Pancreas (tissue), 10 donors: ENCODE measurements around the gene FMO5. TPM values are rescaled to one million over a fixed set of nuclear protein-coding genes. Genes with fewer than 3 reads are reported as not detected.

ENCODE experiments used
- ATAC-seq, 4 donors: fragments of 200-7000 bp; cut with Tn5 transposase; one replicate each; pipeline versions ENCODE4 v1.8.0 to v1.9.1; 2020; ENCODE audit warnings: mild to moderate bottlenecking in 4 of 4, moderate library complexity in 4 of 4
- DNase-seq, 6 donors: peaks; one replicate each; pipeline ENCODE4 v3.0.0-alpha.2; 2020
- FAIRE-seq: peaks from 2 replicates; lab custom pipeline; 2012; peaks lifted over from hg19 to GRCh38; lab: Jason Lieb, UNC
- H3K27ac ChIP-seq, 4 donors: fragments of 200-600 bp; sonication (generic); 1 replicate in 3 of 4; 2 replicates in 1 of 4; pipeline versions ENCODE4 v1.5.0 to v1.8.0; 2020
- H3K27me3 ChIP-seq, 4 donors: fragments of 200-600 bp; one replicate each; pipeline ENCODE4 v1.8.0; 2021
- H3K36me3 ChIP-seq, 3 donors: fragments of 200-600 bp; sonication (generic) in 1 of 3; one replicate each; pipeline versions ENCODE4 v1.5.0 to v1.8.0; 2020 to 2021
- H3K4me1 ChIP-seq, 3 donors: fragments of 200-600 bp; one replicate each; pipeline ENCODE4 v1.8.0; 2021
- H3K4me3 ChIP-seq, 4 donors: fragments of 200-600 bp; sonication (generic) in 2 of 4; one replicate each; pipeline versions ENCODE4 v1.5.0 to v1.8.0; 2020 to 2021
- H3K9me3 ChIP-seq, 4 donors: fragments of 200-600 bp; one replicate each; pipeline ENCODE4 v1.8.0; 2021
- WGBS, 2 donors: extraction: QIAGEN DNeasy Blood & Tissue Kit; methylation state at CpG; one replicate each; pipeline ENCODE4 v1.1.7; 2013; 5-methylcytosine and 5-hydroxymethylcytosine counted together
- intact Hi-C, 3 donors: fragments of 100-400 bp; cut with DNase I; formaldehyde crosslinking; loops; one replicate each; pipeline versions ENCODE4 v1.11.1 to v1.14.2; 2022
- polyA plus RNA-seq, 2 donors: library from polyadenylated mRNA; stranded (reverse); fragments of 200-250 nt; gene quantifications; one replicate each; pipeline ENCODE4 v1.2.3, GENCODE V29; 2013
- total RNA-seq, 6 donors: library from RNA; stranded (reverse); fragmentation: NEBNext Ultra II Directional in 4 of 6; extraction: Animal tissue kit (Norgen Biotek cat#: 25700) in 4 of 6; gene quantifications; one replicate each; pipeline versions ENCODE4 v1.2.1 to v1.2.4, GENCODE V29; 2021 to 2023
- TF ChIP-seq, protein P1 (sequence below), 4 donors: fragments of 200-600 bp; sonication (generic) in 3 of 4; IDR thresholded peaks; one replicate each; pipeline versions ENCODE4 v1.5.0 to v1.8.0; 2021; ENCODE audit warnings: antibody characterized with exemption in 4 of 4
- donor health status: healthy with polysubstance abuse.
- donor health status: DM: no; HTN: no; CAD: no; lungs with moderate emphysema.
- donor health status: DM: no; HTN: no; CAD: no.
- donor health status: control.
- donor health status: control.
- donor health status: Bipolar disorder and iron deficiency.
- donor health status: DM: yes; HTN: yes; CAD: no.
- donor health status: DM: no; HTN: no; CAD: no.
- donor health status: DM: no; HTN: no; CAD: no.
- donor health status: DM: yes; HTN: yes; CAD: no.

The FMO5 gene
- total and polyA plus RNA-seq, 8 donors = 7.5 to 32.5 (median 14.6) TPM

DNA sequence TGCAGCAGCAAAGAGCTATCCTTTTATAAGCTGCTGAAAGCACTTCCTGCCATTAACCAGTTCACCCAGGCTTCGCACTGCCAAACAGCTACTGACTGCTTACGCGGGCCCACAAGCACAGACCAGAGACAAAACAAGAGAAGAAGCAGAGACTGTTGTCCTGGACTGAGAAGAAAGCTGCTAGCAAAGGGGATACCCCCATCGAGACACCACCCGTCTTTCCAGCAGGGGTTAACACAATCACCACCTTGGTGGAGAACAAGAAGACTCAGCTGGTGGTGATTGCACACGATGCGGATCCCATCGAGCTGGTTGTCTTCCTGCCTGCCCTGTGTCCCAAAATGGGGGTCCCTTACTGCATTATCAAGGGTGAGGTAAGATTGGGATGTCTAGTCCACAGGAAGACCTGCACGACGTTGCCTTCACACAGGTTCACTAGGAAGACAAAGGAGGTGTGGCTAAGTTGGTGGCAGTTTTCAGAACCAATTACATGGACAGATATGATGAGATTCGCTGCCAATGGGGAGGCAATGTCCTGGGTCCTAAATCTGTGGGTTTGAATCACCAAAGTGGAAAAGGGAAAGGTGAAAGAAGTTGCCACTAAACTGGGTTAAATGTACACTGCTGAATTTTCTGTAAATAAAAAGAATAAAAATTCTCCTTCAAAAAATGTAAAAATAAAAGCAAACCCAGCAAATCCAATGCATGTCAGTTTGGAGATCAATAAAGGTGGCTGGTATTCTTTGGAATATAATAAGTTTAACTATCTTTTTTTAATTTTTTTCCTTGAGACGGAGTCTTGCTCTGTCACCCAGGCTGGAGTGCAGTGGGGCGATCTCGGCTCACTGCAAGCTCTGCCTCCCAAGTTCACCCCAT, 1.2 kb downstream of the FMO5 start:
- Histone ChIP-seq H3K27me3 (no peaks in the 10 kb centered on the region), H3K9me3 (no peaks in the 10 kb centered on the region), H3K4me3 (peak overlapping the region in 3 of 4 donors; percentile 49 to 55 (median 50)), H3K36me3 (peaks cover 0 to 2% (median 0%) of the 10 kb centered on the region in 3 donors), H3K27ac (peak overlapping the region in 2 of 4 donors; percentile 74 to 87), H3K4me1 (peaks cover 0 to 11% (median 7%) of the 10 kb centered on the region in 3 donors)
- FAIRE-seq = no peak
- DNase-seq = no peak
- intact Hi-C loops = no loop called here
- TF ChIP-seq, protein P1, sequence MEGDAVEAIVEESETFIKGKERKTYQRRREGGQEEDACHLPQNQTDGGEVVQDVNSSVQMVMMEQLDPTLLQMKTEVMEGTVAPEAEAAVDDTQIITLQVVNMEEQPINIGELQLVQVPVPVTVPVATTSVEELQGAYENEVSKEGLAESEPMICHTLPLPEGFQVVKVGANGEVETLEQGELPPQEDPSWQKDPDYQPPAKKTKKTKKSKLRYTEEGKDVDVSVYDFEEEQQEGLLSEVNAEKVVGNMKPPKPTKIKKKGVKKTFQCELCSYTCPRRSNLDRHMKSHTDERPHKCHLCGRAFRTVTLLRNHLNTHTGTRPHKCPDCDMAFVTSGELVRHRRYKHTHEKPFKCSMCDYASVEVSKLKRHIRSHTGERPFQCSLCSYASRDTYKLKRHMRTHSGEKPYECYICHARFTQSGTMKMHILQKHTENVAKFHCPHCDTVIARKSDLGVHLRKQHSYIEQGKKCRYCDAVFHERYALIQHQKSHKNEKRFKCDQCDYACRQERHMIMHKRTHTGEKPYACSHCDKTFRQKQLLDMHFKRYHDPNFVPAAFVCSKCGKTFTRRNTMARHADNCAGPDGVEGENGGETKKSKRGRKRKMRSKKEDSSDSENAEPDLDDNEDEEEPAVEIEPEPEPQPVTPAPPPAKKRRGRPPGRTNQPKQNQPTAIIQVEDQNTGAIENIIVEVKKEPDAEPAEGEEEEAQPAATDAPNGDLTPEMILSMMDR (IDR thresholded peaks at IDR 0.05) = no peak
- WGBS, 2 donors = 57 to 71% methylated on average over 14 of the region's 14 CpGs
- ATAC-seq = peak in 1 of 4 donors; percentile 26

DNA sequence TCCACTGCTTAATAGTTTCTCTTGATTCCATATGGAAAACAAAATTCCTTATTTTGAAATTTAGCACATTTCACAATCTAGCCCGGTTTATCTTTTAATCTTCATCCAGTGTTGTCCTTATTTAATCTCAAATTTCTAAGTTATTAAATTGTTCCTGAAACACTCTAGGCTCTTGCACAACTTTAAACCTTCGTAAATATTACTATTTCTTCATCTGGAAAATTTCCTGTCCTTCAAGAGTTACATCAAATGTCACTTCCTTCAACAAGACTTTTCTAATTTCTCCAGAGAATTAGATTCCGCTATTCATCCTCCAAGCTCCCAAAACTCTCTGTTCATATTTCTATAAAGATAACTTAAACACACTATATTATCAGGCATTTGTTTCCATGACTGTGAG, 6.5 kb downstream of the FMO5 start:
- Histone ChIP-seq H3K27me3 (no peaks in the 10 kb centered on the region), H3K27ac (no peak overlapping the region), H3K36me3 (peaks cover 0 to 4% (median 0%) of the 10 kb centered on the region in 3 donors), H3K4me1 (peaks cover 15 to 31% (median 30%) of the 10 kb centered on the region in 3 donors), H3K9me3 (no peaks in the 10 kb centered on the region), H3K4me3 (no peak overlapping the region)
- intact Hi-C loops = no loop called here
- WGBS, 2 donors = 60 to 63% methylated on average over 3 of the region's 3 CpGs
- no peak for ATAC-seq
- DNase-seq = no peak
- no peak for FAIRE-seq
- TF ChIP-seq, protein P1 (IDR thresholded peaks at IDR 0.05) = no peak

DNA sequence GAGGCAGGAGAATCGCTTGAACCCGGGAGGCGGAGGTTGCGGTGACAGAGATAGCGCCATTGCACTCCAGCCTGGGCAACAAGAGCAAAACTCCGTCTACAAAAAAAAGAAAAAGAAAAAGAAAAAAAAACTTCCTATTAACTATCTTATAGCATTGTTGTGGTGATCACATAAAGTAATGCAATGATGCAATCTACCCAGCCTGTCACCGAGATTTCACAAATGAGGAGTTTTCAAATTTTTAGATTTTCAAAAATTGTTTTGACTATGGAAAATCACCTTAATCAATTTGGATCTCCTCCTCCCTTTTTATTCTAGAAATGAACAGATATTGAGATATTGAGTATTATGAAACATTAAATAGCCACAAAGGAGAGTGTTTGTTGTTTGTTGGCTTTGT, 8.0 kb downstream of the FMO5 start:
- DNase-seq (no peak), FAIRE-seq (no peak), ATAC-seq (no peak)
- H3K27ac ChIP-seq = no peak overlapping the region
- H3K4me1 ChIP-seq = peaks cover 18 to 29% (median 26%) of the 10 kb centered on the region in 3 donors
- no peak overlapping the region for H3K4me3 ChIP-seq
- no peaks in the 10 kb centered on the region for H3K27me3 ChIP-seq
- intact Hi-C loops = no loop called here
- no peaks in the 10 kb centered on the region for H3K9me3 ChIP-seq
- TF ChIP-seq, protein P1 (IDR thresholded peaks at IDR 0.05) = no peak
- H3K36me3 ChIP-seq = peaks cover 0 to 4% (median 0%) of the 10 kb centered on the region in 3 donors
- WGBS, 2 donors = 96 to 100% methylated on average over 7 of the region's 7 CpGs

DNA sequence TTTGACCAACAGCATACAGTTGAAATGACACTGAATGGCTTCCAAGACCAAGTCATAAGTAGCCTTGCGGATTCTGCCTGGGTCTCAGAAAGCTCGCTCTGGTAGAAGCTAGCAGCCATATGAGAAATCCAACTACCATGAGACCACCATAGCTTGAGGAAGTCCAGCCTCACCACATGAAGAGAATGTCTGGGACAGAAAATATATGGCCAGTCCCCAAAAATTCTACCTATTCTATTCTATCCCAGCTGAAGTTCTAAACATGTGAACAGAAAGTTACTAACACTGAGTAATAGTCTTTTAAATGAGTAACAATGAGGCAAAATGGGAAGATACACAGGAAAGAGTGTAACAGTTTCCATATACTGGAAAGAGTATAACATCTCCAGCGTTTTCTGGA, 9.0 kb downstream of the FMO5 start:
- Histone ChIP-seq H3K36me3 (peaks cover 0 to 4% (median 0%) of the 10 kb centered on the region in 3 donors), H3K4me3 (no peak overlapping the region), H3K27me3 (no peaks in the 10 kb centered on the region), H3K27ac (peak overlapping the region in 2 of 4 donors; percentile 24 to 54), H3K4me1 (peaks cover 18 to 36% (median 33%) of the 10 kb centered on the region in 3 donors), H3K9me3 (no peaks in the 10 kb centered on the region)
- TF ChIP-seq, protein P1 (IDR thresholded peaks at IDR 0.05) = no peak
- intact Hi-C loops = no loop called here
- 76 to 86% methylated on average over 3 of the region's 3 CpGs for WGBS, 2 donors
- FAIRE-seq (no peak), ATAC-seq (peak in 1 of 4 donors; percentile 30), DNase-seq (no peak)
